Neuronal stem cell (in vitro differentiated cells): ENCODE measurements around the gene SLC12A9.

ENCODE experiments used
- DNase-seq: peaks from one replicate; pipeline ENCODE4 v3.0.0-alpha.2; 2013; ENCODE audit warnings: low spot score
- H2AFZ ChIP-seq: one replicate; pipeline ENCODE4 v1.6.1; 2013; ENCODE audit warnings: mild to moderate bottlenecking, low read length, inconsistent platforms
- H2AK5ac ChIP-seq: 2 replicates; pipeline ENCODE4 v1.6.1; 2013; ENCODE audit warnings: low read depth, mild to moderate bottlenecking, inconsistent platforms, low read length, moderate library complexity, mixed read lengths
- H2BK120ac ChIP-seq: 2 replicates; pipeline ENCODE4 v1.6.1; 2013; ENCODE audit warnings: low read depth, mild to moderate bottlenecking, inconsistent platforms, low read length, moderate library complexity, mixed read lengths
- H2BK12ac ChIP-seq: one replicate; pipeline ENCODE4 v1.6.1; 2013; ENCODE audit warnings: low read length, inconsistent platforms
- H2BK15ac ChIP-seq: 2 replicates; pipeline ENCODE4 v1.6.1; 2013; ENCODE audit warnings: mild to moderate bottlenecking, low read length, inconsistent platforms, mixed read lengths
- H2BK5ac ChIP-seq: one replicate; pipeline ENCODE4 v1.6.1; 2013; ENCODE audit warnings: inconsistent platforms, mild to moderate bottlenecking, low read length, moderate library complexity
- H3K14ac ChIP-seq: one replicate; pipeline ENCODE4 v1.6.1; 2013; ENCODE audit warnings: low read length, inconsistent platforms
- H3K18ac ChIP-seq: 2 replicates; pipeline ENCODE4 v1.6.1; 2013; ENCODE audit warnings: low read length, inconsistent platforms
- H3K23ac ChIP-seq: 2 replicates; pipeline ENCODE4 v1.6.1; 2013; ENCODE audit warnings: low read depth, mild to moderate bottlenecking, mixed read lengths, low read length, inconsistent platforms; ENCODE audit not compliant: poor library complexity
- H3K27ac ChIP-seq: replicated peaks from 3 replicates; pipeline ENCODE4 v1.5.1; 2013; ENCODE audit warnings: low read length, inconsistent platforms
- H3K27me3 ChIP-seq, 3 experiments: 2 replicates each; pipeline ENCODE4 v1.6.1; 2013; ENCODE audit warnings: low read length in 3 of 3, mild to moderate bottlenecking in 2 of 3, inconsistent platforms in 1 of 3, low read depth in 1 of 3, mixed read lengths in 1 of 3, moderate library complexity in 1 of 3; ENCODE audit not compliant: control insufficient read depth in 3 of 3, insufficient read depth in 3 of 3
- H3K36me3 ChIP-seq, 2 donors: replicated peaks in 1 of 2; 2 replicates each; pipeline ENCODE4 v1.6.1; 2013; ENCODE audit warnings: low read length in 2 of 2; ENCODE audit not compliant: control insufficient read depth in 2 of 2, insufficient read depth in 2 of 2
- H3K4ac ChIP-seq: 2 replicates; pipeline ENCODE4 v1.6.1; 2013; ENCODE audit warnings: inconsistent platforms, mild to moderate bottlenecking, low read length, moderate library complexity
- H3K4me1 ChIP-seq, 2 donors: 1 replicate in 1 of 2; 2 replicates in 1 of 2; pipeline ENCODE4 v1.6.1; 2013; ENCODE audit warnings: low read length in 2 of 2, low read depth in 1 of 2; ENCODE audit not compliant: control insufficient read depth in 2 of 2, insufficient read depth in 1 of 2
- H3K4me2 ChIP-seq: one replicate; pipeline ENCODE4 v1.6.1; 2013; ENCODE audit warnings: mild to moderate bottlenecking, low read length, inconsistent platforms; ENCODE audit not compliant: insufficient read depth, poor library complexity, severe bottlenecking
- H3K4me3 ChIP-seq, 2 donors: 2 replicates each; pipeline ENCODE4 v1.5.1; 2013; ENCODE audit warnings: low read length in 2 of 2, mild to moderate bottlenecking in 2 of 2, inconsistent platforms in 1 of 2, moderate library complexity in 1 of 2
- H3K79me1 ChIP-seq: one replicate; pipeline ENCODE4 v1.6.1; 2013; ENCODE audit warnings: low read depth, mild to moderate bottlenecking, inconsistent platforms, low read length, moderate library complexity
- H3K9ac ChIP-seq: one replicate; pipeline ENCODE4 v1.6.1; 2013; ENCODE audit warnings: mild to moderate bottlenecking, low read depth, low read length, inconsistent platforms; ENCODE audit not compliant: poor library complexity
- H3K9me3 ChIP-seq, 2 donors: replicated peaks in 1 of 2; 2 replicates each; pipeline versions ENCODE3 to v1.6.1; 2013; ENCODE audit warnings: low read length in 2 of 2, mild to moderate bottlenecking in 2 of 2, inconsistent platforms in 1 of 2, low read depth in 1 of 2, mixed read lengths in 1 of 2, moderate library complexity in 1 of 2; ENCODE audit not compliant: control insufficient read depth in 2 of 2, insufficient read depth in 1 of 2
- H4K8ac ChIP-seq: one replicate; pipeline ENCODE4 v1.6.1; 2013; ENCODE audit warnings: low read depth, mild to moderate bottlenecking, inconsistent platforms, low read length, moderate library complexity
- H4K91ac ChIP-seq: one replicate; pipeline ENCODE4 v1.6.1; 2013; ENCODE audit warnings: low read length, low read depth, mild to moderate bottlenecking, inconsistent platforms; ENCODE audit not compliant: poor library complexity
- WGBS, 2 donors: extraction: QIAGEN DNeasy Blood & Tissue Kit; methylation state at CpG; one replicate each; pipeline ENCODE4 v1.1.7; 2013; ENCODE audit warnings: missing lambda C conversion rate in 2 of 2, mixed read lengths in 1 of 2; ENCODE audit not compliant: insufficient read length in 2 of 2, insufficient replicate concordance in 1 of 2; ENCODE audit errors: extremely low coverage in 2 of 2; 5-methylcytosine and 5-hydroxymethylcytosine counted together

The SLC12A9 gene

DNA sequence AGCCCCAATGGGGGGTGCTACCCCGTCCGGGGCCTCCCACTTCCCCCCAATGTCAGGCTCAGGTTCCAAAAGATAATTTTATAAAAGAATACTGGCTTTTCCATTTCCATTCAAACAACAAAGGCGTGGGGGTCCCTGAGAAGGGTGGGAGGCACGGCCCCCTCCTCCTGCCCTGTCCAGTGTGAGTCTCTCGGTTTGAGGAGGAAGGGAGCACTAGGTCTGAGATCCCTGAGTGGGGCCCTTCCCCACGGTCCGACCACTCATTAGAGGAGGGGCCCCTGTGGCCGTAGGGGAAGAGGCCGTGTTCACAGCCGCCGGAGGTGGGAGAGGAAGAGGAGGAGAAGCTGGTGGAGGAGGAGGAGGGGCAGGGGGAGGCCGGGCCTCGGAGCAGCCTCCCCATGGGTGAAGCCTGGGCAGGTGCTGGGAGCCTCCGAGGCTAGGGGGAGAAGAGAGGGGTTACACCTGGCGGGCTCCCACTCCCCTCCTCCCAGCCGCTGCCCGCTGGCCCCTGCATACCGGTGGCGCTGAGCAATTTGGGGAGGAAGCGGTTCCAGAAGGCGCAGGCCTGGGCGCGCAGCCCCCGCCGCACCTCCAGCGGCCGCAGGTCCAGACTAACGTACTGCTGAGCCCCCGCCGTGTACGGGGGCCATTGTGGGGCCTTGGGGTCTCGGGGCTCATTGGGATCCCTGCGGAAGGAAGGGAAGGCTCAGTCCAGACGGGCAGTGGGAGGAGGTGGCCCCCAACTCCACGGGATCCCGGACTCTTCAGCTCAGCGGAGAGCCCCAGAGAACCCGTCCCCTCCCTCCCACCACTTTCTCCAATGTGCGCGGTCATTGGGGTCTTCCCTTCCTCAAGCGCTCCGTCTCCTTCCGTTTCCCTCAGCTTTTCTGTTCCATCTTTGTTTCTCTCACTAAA lies 38.4 kb downstream of the SLC12A9 start:
- H3K9ac ChIP-seq, result peak overlapping the region; percentile 93
- WGBS, 2 donors, result no CpG with 5 or more reads among the region's 43 CpGs
- no peak for DNase-seq

GRCh38 chr7:100891568-100892247 lies 39.2 kb downstream of the SLC12A9 start:
- H3K36me3 ChIP-seq, result peaks cover 19 to 23% of the 10 kb centered on the region in 2 donors
- H4K91ac ChIP-seq, result no peak overlapping the region
- no peak overlapping the region for H2AFZ ChIP-seq
- peaks cover 4% of the 10 kb centered on the region for H3K79me1 ChIP-seq
- H3K27ac ChIP-seq, result no peak overlapping the region
- H2BK5ac ChIP-seq, result peak overlapping the region; percentile 0
- peaks cover 9 to 17% (median 12%) of the 10 kb centered on the region in 3 experiments for H3K27me3 ChIP-seq
- no peak overlapping the region for H3K4ac ChIP-seq
- H4K8ac ChIP-seq, result no peak overlapping the region
- H3K9me3 ChIP-seq, result no peaks in the 10 kb centered on the region
- peaks cover 33% of the 10 kb centered on the region in 2 donors for H3K4me1 ChIP-seq
- H2BK15ac ChIP-seq, result peak overlapping the region; percentile 66
- H2BK120ac ChIP-seq, result peak overlapping the region; percentile 2
- DNase-seq, result no peak
- H3K18ac ChIP-seq, result peak overlapping the region; percentile 68
- no peak overlapping the region for H3K14ac ChIP-seq
- H3K23ac ChIP-seq, result no peak overlapping the region
- peak overlapping the region; percentile 17 for H3K9ac ChIP-seq
- H3K4me3 ChIP-seq, result peak overlapping the region in 1 of 2 donors; percentile 57
- H2BK12ac ChIP-seq, result peak overlapping the region; percentile 59
- peak overlapping the region; percentile 56 for H2AK5ac ChIP-seq
- WGBS, 2 donors, result no CpG with 5 or more reads among the region's 8 CpGs
- H3K4me2 ChIP-seq, result peak overlapping the region; percentile 99

More for the DNA sequence above, 38.4 kb downstream of the SLC12A9 start:
- peak overlapping the region; percentile 57 to 75 for H3K4me3 ChIP-seq
- peak overlapping the region; percentile 99 for H3K23ac ChIP-seq
- peaks cover under 1 to 9% (median 4%) of the 10 kb centered on the region in 3 experiments for H3K27me3 ChIP-seq
- H2BK15ac ChIP-seq, result peak overlapping the region; percentile 97
- H3K18ac ChIP-seq, result peak overlapping the region; percentile 98
- H2AFZ ChIP-seq, result peak overlapping the region; percentile 84
- H3K4me1 ChIP-seq, result peaks cover 28% of the 10 kb centered on the region in 2 donors
- peak overlapping the region; percentile 99 for H3K4me2 ChIP-seq
- H3K79me1 ChIP-seq, result peaks cover 6% of the 10 kb centered on the region
- peaks cover 27 to 31% of the 10 kb centered on the region in 2 donors for H3K36me3 ChIP-seq
- H2BK120ac ChIP-seq, result peak overlapping the region; percentile 91
- peak overlapping the region; percentile 68 for H4K8ac ChIP-seq
- H3K14ac ChIP-seq, result peak overlapping the region; percentile 4
- no peak overlapping the region for H4K91ac ChIP-seq
- peak overlapping the region; percentile 97 for H2BK5ac ChIP-seq
- H3K9me3 ChIP-seq, result no peaks in the 10 kb centered on the region
- H2AK5ac ChIP-seq, result peak overlapping the region; percentile 76
- peak overlapping the region; percentile 79 for H2BK12ac ChIP-seq
- peak overlapping the region; percentile 93 for H3K27ac ChIP-seq
- peak overlapping the region; percentile 27 for H3K4ac ChIP-seq

GRCh38 chr7:100892364-100893317 lies 40.1 kb downstream of the SLC12A9 start:
- no peak overlapping the region for H3K4me3 ChIP-seq
- peak overlapping the region; percentile 100 for H2BK15ac ChIP-seq
- WGBS, 2 donors, result no CpG with 5 or more reads among the region's 44 CpGs
- no peaks in the 10 kb centered on the region for H3K79me1 ChIP-seq
- H3K18ac ChIP-seq, result peak overlapping the region; percentile 68
- peak overlapping the region; percentile 70 for H3K23ac ChIP-seq
- peaks cover 15 to 23% (median 15%) of the 10 kb centered on the region in 3 experiments for H3K27me3 ChIP-seq
- no peaks in the 10 kb centered on the region for H3K9me3 ChIP-seq
- no peak overlapping the region for H3K27ac ChIP-seq
- no peak overlapping the region for H3K4ac ChIP-seq
- peaks cover 10 to 14% of the 10 kb centered on the region in 2 donors for H3K36me3 ChIP-seq
- peak overlapping the region; percentile 2 for H2BK120ac ChIP-seq
- no peak overlapping the region for H4K8ac ChIP-seq
- no peak for DNase-seq
- H3K9ac ChIP-seq, result peak overlapping the region; percentile 25
- peak overlapping the region; percentile 59 for H2BK12ac ChIP-seq
- no peak overlapping the region for H3K4me2 ChIP-seq
- H4K91ac ChIP-seq, result no peak overlapping the region
- peaks cover 33% of the 10 kb centered on the region in 2 donors for H3K4me1 ChIP-seq
- H2AK5ac ChIP-seq, result peak overlapping the region; percentile 89
- peak overlapping the region; percentile 0 for H2BK5ac ChIP-seq
- no peak overlapping the region for H3K14ac ChIP-seq
- no peak overlapping the region for H2AFZ ChIP-seq
